CD1c-positive myeloid dendritic cell (primary cell): ENCODE data around the gene NOS1AP.

Experiments
- DNase-seq: peaks from one replicate; pipeline ENCODE4 v3.0.0-alpha.2; 2016; ENCODE audit errors: extremely low spot score

Gene NOS1AP

DNA sequence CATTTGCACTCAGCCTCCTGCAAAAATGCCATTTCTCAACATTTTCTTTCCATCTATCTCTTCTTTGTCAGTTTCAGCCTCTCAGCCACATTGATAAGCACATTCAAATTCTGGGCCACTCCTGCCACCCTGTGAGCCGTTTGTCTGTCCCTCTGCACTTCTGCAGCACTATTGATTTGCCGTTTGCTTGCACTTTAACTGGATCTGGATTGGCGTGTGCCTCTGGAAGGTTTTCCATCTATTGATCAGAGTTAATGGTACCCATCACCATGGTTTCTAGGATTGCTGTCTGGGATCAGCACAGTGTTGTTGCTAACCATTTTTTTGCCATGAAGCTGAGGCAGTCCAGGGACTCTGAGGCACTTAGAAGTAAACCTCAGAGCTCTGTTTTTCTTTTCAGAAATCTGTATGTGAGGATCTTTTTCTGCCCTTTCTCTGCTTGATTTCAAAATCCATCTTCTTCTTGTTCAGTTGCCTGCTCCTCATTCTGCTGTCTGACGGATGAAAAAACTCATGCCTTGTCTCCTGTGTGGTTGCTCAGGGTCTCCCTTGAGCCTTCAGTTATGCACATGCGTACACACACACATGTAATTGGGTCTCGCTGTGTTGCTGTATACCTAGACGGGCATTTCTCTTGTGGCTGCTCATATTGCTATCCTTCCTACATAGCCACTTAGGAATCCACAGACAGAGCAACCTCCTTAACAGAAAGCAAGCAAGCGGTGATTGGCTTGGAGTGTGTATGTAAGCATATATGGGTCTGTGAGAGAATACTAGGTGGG, 67.9 kb downstream of the NOS1AP start:
- no peak for DNase-seq

DNA sequence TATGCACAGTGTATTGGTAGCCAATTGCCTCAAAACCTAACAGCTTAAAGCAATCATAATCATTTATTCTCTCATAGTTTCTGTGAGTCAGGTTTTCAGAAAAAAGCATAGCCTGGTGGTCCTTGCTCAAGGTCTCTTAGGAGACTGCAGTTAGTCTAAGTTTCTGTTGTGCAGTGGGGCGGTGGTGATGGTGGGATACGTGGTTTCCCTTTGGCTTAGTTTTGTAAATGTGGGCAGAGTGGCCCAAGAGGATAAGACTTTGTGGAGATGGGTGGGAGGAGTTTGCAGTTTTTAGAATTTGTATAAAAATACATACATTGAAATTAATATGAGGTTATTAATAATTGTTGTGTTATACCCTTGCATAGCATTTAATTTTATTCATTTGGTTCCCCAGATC, 68.6 kb downstream of the NOS1AP start:
- no peak for DNase-seq

DNA sequence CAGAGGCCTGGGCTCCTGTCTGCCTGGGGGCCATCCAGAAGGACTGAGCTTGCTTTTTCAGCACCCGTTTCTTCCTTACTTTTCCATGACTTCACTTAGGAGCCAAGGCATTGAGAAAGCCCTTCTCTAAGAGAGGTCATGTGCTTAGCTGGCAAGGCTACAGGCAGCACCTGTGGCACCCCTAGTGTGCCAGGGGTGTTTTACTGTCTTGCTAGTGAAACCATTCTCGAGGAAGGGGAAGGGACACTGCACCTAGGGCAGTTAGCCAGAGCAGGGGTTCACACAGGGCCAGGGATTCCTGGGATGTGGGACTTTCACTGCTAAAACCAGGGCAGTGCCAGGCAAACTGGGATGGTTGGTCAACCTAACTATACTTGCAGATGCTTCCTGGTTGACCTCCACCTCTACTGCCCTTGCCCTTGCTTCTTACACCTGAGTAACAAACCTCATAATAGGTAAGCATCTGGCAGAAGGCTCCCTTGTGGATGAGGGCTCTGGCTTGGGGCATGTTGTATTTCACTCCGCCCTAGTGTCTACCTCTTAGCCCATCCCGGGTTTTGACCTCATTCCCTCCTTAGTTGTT, 69.2 kb downstream of the NOS1AP start:
- DNase-seq = no peak

DNA sequence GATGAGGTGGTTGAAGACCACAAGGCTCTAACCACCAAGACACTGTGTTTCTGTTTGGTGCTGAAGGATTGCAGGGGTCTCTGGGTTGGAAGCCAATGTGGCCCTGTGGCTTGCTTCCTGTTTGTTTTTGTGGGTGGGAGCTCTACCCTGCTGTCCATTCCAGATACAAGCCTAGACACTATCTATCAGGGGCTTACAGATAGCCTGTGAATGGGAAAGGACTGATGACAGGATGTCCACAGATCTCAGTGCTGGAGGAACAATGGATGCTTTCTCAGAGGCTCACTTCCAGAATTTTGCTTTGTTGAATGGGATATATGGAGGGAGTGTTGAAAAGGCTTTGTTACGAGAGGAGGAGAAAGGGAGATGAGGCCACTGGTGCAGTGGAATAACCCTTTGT, 69.7 kb downstream of the NOS1AP start:
- no peak for DNase-seq

DNA sequence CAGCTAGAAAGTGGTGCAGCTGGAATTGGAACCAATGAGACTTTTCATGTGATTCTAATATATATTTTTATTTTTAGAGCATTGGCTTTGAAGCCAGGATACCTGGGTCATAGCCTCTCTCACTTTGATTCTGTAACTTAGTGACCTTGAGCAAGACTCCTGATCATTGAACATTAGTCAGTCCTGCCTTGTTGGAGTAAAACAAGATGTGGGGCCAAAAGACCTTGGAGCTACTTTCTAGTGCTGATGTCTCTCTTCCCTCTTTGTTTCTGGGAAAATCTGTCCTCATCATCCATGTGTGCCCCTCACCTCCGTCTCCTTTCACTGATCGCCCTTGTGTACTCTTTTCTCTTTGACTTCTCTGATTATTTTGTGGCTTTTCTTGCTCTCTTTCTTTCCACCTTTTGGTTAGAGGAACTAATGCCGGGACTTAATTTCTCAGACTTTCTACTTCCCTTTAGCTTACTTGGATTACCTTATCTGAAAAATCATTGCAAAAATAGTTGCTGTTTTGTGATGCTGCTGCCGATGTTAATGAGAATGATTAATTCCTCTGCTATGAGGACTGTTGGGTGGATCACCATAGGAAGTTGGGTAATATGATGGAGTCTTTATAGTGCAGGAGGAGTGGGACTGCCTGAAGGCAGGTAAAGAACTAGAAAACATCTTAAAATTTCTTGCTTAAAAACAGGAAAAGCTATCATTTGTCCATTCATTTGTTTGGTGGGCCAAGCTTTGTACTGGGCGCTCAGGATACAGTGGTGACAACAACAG, 72.0 kb downstream of the NOS1AP start:
- no peak for DNase-seq

DNA sequence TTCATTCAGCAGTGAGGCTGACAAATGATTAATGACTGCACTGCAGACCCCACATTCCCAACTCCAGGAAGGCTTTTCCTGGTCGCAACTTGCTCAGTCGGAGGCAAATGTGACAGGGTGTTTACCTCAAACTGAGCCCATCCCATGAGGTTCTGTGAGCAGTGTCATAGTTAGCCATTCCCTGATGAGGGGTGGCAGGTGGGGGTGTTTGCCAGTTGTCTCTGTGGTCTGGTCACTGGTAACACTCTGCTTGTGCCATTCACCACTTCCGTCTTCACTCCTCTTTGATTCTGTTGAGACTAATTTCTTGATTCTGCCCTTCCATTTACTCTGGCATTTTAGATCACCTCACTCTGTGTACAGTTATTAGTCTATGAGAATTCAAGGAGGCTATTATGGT, 73.5 kb downstream of the NOS1AP start:
- no peak for DNase-seq

DNA sequence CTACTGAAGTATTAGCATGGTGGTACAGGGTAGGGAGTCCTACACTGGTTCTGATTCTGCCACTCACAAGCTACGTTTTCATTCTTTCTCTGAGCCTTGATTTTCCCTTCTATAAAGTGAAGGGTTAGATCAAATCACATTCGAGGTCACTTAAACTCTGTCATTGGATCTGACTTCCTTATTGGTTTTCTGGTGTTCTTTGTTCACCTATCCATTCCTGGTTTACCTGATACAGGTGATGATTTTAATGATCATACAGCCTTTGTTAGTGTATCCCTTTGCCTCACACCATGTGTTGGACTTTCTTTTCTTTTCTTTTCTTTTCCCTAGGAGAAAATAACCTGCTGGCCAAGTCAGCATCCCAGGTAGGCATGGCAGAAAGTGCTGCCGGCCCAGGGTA, 74.8 kb downstream of the NOS1AP start:
- DNase-seq = no peak

DNA sequence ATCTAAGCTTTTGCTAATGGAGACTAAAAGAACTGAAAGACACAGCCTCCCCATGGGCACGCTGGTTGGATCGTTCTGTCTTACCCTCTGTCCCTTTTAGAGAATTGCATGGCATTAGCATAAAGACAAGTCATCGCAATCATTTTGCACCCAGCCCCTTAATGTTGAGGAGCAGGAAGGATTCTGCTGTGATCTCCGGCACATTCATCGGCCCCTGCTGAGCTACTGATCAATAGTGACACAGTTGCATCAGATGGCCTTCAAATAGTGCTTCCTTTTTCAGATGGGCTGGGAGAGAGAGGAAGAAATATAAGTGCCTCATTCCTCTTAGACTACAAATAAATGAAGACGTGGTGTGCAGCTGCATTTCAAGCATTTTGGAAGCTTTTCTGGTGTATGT, 75.4 kb downstream of the NOS1AP start:
- DNase-seq = no peak

DNA sequence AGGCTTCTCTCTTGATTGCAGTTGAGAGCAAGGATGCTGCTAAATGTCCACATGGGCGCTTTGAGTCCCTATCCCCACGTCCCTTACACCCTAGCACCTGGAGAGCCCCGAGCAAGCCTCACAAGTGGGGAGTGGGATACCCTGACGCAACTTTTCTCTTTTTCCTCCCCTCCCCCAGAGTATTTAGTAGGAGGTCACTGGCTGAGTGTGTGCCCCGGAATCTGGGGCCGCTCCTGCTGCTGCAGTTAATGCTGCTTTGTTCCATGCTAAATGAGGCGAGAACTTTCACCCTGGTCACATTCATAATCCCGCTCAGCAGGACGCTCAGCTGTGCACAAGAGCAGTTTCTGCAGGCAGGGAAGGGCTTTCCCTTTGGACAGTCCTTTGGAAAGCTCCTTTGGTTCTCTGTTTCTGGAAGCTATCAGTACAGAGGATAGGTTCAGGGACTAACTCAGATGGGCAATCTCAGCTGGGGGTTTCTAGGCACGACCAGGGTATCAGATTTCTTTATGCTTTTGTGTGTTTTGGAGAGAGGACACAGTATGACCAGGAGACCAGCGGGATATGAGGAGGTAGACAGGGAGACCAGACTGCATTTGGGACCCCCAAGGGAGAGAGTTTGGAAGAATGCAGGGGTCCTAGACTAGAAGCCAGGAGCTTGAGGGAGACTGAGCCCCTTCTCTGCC, 75.9 kb downstream of the NOS1AP start:
- no peak for DNase-seq

DNA sequence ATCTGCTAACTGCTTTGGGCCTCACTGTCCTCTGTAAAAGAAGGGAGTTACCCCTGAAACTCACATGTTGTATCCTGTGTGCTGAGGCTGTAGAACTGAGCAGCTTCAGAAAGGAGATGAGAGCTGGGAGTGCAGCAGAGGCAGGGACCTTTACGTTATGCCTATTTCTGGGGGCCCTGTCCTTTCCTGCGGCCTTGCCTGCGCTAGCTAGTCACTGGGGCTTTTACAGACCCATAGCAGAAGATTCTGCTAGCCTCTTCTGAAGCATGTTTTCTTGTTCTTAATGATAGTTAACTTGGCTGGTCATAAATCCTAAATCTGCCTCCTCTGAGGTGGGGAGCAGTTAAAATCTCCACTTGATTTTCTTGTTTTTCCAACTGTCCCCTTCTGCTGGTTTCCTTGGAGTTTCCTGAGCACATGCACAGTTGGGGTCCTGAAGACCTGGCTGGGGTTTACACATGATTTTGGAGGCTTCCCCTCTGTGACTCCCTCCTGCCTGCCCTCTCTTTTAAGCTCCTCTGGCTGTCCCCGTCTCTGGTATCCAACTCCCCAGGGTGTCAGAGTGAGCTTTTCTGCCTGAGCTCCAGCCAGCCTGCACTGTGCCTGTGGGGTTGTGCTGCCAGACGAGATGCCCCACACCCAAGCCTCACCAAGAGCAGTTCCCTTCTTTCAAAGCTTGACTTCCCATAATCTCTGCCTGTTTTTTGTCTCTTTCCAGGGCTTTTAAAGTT, 76.6 kb downstream of the NOS1AP start:
- no peak for DNase-seq

DNA sequence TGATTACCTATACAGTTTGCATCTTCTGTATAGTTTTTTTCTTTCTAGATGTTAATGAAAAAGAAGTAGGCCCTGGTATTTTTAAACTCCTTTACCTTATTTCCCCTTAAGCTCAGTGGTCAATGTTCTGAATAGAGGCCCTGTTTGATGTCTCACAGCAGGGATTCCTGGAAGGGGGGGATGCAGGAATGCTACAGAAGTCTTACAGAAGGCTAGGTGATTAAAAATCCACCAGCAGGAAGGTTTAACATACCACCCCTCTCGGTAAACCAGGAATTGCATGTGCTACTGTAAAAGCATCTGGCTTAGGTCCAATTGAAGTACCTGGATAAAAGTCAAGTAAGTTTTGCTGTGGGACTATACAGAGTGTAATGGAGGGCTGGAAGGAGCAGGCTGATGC, 78.3 kb downstream of the NOS1AP start:
- no peak for DNase-seq

DNA sequence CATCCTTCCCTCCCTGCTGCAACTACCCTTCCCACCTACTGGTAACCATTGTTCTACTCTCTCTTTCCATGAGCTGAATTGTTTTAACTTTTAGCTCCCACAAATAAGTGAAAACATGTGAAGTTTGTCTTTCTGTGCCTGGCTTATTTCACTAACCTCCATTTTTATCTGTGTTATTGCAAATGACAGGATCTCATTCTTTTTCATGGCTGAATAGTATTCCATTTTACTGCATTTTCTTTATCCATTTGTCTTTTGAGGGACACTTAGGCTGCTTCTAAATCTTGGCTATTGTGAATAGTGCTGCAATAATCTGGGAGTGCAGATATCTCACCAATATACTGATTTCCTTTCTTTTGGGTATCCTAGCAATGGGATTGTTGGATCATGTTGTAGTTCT, 80.6 kb downstream of the NOS1AP start:
- no peak for DNase-seq

DNA sequence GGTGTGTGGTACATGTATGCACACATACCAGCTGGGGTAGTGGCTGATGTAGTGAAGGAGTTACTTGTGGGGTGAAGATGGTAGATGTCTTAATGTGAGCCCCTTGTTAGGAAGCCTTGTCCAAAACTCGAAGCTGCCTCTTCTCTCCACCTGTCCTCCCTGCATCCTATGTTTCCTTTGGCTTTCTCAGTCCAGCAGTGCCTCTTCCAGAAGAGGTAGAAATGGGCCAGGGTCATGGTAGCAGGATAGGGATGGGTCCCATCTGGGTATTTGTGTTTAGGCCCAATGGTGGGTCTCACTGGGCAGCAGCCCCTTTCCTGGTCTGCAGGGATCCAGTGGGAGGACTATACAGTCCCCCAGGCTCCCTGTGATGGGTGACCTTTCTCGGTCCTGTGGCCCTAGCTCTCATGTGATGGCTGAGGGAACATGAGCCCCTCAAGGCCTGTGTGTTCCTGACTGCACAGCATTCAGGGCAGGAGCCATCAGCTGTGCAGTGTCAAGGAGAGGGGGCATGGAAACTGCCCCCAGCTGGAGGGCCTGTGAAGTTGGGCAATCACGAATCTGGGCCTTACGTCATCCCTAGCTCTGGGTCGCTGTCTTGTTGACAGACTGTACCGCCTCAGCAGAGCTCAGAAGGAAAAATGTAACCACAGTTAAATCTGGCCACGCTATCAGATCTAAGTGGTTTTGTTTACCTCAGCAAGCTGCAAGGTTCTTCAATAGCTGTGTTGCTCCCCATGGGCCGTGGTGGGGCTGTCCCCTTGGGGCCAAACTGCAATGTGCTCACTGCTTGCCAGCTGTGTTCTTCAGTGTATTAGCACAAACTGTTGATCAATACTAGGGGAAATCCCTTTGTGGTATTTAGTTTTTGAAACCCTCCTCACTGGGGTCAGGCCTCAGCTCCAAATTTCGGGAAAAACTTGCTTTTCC, 82.7 kb downstream of the NOS1AP start:
- DNase-seq = peak; percentile 4

DNA sequence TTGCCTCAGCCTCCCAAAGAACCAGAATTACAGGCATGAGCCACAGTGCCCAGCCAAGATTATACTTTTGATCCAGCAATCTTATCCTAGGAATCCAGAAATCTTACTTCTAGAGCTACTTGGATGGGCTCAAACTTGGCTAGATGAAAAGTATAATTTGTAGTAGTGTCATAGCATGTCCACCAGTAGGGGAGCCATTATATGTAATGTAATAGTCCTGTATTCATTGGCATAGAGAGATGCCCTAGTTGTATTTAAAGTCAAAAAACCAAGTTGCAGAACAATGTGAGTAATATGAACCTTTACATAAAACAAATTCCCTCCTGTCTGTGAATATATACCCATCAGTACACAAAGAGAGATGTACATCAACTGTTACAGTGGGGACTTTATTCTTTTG, 83.9 kb downstream of the NOS1AP start:
- DNase-seq = no peak

DNA sequence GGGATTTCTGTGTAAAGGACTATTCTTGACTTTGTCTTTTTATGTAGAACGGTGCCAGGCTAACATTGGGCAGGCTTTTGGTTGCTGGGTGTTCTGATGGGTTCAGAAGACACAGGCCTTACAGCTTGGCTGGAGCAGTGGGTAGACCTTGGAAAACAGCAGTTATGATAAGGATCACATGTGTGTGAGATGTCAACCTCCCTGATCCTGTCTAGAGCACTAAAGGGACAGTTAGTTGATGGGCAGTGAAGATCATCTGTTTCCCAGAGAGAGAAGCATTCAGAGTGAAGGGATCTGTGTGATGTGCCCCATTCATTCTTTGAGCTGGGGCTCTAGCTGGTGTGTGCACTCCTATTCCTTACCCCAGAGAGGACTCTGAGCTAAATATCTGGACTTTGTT, 88.0 kb downstream of the NOS1AP start:
- DNase-seq = no peak

DNA sequence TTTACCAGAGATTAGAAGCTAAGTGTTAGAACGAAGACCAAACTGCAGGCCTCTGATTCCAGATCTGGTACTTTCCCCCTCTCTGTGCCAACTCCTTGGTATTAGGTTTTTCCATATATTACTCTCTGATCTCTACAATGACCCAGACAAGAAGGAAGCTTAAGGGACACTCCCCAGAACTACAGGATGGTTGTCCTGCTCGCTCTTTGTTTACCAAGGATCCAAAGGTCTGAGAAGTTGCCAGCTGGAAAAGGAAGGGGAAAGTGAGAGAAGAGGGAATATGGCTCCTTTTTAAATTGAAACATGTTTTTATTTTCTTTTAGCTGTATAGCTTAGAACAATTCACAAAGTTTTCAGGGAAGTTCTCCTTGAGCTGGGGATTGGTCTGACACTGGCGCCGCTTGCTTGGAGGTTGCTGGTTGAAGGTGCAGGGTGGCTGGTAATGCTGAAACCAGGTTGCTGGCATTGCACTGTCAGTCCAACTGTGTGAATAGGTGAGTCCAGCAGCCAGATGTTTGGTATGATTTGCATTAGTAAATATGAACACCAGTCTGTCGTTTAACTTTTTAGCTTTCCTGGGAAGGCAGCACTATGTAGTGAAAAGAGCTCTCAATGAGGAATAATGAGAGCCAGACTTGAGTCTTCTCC, 89.3 kb downstream of the NOS1AP start:
- DNase-seq = no peak

DNA sequence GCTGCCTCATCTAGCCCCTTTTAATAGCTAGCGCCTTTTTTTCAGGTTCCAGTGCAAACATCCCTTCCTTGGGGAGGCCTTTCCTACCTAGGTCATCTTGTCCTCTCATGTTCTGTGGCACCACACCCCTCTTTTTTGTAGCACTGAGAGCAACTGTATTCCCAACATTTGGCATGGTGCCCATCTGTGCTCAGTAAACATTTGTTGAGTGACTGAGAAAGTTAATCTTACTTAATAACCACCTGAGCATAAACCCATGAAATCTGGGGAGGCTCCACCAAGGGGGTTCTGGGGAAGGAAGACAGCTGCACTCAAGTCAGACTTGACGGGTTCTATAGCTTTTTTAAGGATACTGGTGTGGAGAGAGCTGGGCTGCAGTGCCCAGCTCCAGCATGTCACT, 90.0 kb downstream of the NOS1AP start:
- DNase-seq = no peak

DNA sequence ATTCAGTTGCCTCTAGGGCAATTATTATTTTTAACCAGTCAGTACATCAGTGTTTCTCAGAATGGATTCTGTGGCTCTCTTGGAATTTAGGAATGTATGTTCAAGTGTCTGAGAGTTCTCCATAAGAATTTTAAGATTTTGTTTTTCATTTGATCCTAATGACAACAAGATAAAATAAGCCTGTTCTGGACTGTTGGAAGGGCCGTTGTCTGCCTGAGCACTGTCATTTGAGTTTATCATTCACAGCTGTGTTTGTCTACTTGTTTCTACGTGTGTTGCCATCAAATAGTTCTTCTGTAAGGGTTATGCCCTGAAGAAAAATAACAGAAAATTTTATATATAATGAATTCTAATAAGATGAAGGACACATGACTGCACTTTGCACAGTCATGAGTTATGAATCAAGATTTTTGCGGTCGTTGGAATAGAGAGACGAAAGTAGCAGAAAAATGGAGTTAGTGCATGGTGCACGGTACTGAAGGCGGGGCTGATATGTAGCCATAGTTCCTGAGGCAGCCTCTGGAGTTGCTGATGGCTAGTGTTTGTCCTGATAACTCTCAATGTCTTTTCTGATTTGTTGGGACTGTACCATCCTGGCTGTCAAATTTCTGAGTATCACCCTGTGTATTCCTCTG, 92.5 kb downstream of the NOS1AP start:
- DNase-seq = no peak

DNA sequence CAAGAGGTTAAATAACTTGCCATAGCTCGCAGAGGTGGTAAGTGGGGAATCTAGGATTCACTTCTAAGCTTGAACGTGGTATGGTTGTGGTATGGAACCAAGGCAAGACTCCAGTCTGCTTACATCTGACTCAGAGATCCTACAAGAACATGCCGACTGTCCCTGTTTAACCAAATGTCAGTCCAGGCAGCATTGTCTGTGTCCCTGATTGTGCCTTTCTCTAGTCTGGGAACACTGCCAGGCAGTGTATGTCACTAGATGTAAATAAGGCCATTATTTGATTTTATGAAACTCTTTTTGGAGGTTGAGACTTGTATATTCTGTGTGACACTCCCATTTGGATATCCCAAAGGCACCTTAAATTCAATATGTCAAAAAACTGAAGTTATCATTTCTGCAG, 96.0 kb downstream of the NOS1AP start:
- no peak for DNase-seq
